GM12878 (cell line): ENCODE data around the gene CDC42BPA. TPM values are rescaled to one million over a fixed set of nuclear protein-coding genes. Genes with fewer than 3 reads are reported as not detected.

ENCODE experiments used
- ATAC-seq: fragments of 200-7000 bp; cut with Tn5 transposase; 3 replicates; pipeline ENCODE4 v1.9.1; 2020; ENCODE audit warnings: mild to moderate bottlenecking, moderate library complexity
- BruUV-seq: library from RNA; stranded (reverse); fragments of 400-500 nt; replicated peaks from 2 replicates; lab custom pipeline; 2021; lab: Mats Ljungman, UMichigan
- CTCF ChIA-PET: fragments of 300-600 bp; sonication (Branson Sonifier 250); formaldehyde crosslinking; extraction: SDS; loops from one replicate; lab custom pipeline; 2021; ENCODE audit warnings: inconsistent platforms; lab: Yijun Ruan, JAX
- POLR2A ChIA-PET: fragments of 350-600 bp; formaldehyde crosslinking; extraction: SDS; loops from one replicate; lab custom pipeline; 2021; ENCODE audit warnings: inconsistent platforms; lab: Charles Lee
- RAD21 ChIA-PET: fragments of 300-600 bp; sonication (Branson Sonifier 250); formaldehyde crosslinking; loops from one replicate; lab custom pipeline; 2023; ENCODE audit warnings: antibody characterized with exemption; ENCODE audit not compliant: unreplicated experiment; lab: Charles Lee
- SMC1A ChIA-PET: fragments of 300-600 bp; sonication (Branson Sonifier 250); formaldehyde crosslinking; loops from one replicate; lab custom pipeline; 2023; ENCODE audit not compliant: unreplicated experiment, uncharacterized antibody; lab: Charles Lee
- DNase-seq: peaks from one replicate; pipeline ENCODE4 v3.0.0-alpha.2; 2011; ENCODE audit warnings: low read depth, low spot score
- FAIRE-seq: peaks from 3 replicates; lab custom pipeline; 2011; peaks lifted over from hg19 to GRCh38; lab: Jason Lieb, UNC
- H2AFZ ChIP-seq: 2 replicates; pipeline ENCODE4 v1.6.0; 2011; ENCODE audit warnings: low read depth, low read length, control low read depth; ENCODE audit not compliant: control insufficient read depth
- H3K27ac ChIP-seq: 2 replicates; pipeline ENCODE4 v1.5.1; 2011; ENCODE audit warnings: control low read depth; ENCODE audit not compliant: control insufficient read depth, insufficient read depth
- H3K27me3 ChIP-seq, 2 experiments: replicated peaks in 1 of 2; 2 replicates each; pipeline versions ENCODE4 v1.6.0 to v1.6.1; 2011; ENCODE audit warnings: low read length in 1 of 2; ENCODE audit not compliant: control insufficient read depth in 2 of 2, insufficient read depth in 2 of 2
- H3K36me3 ChIP-seq, 2 experiments: 2 replicates each; pipeline ENCODE4 v1.5.1; 2011; ENCODE audit warnings: low read length in 1 of 2; ENCODE audit not compliant: control insufficient read depth in 2 of 2, insufficient read depth in 2 of 2
- H3K4me1 ChIP-seq: 2 replicates; pipeline ENCODE4 v1.6.1; 2011; ENCODE audit warnings: mild to moderate bottlenecking, low read length, moderate library complexity, mixed read lengths; ENCODE audit not compliant: control insufficient read depth, insufficient read depth
- H3K4me2 ChIP-seq: 2 replicates; pipeline ENCODE4 v1.6.0; 2011; ENCODE audit warnings: control low read depth; ENCODE audit not compliant: control insufficient read depth, insufficient read depth
- H3K4me3 ChIP-seq: fragments of 200-600 bp; sonication (generic); 2 replicates; pipeline ENCODE4 v1.5.1; 2016
- H3K79me2 ChIP-seq: 2 replicates; pipeline ENCODE4 v1.6.0; 2011; ENCODE audit warnings: low read length; ENCODE audit not compliant: control insufficient read depth, insufficient read depth
- H3K9ac ChIP-seq: 2 replicates; pipeline ENCODE4 v1.8.0; 2011; ENCODE audit warnings: low read length, control low read depth, mixed read lengths; ENCODE audit not compliant: control insufficient read depth, insufficient read depth
- H3K9me3 ChIP-seq: replicated peaks from 3 replicates; pipeline ENCODE4 v1.5.1; 2011; ENCODE audit warnings: mild to moderate bottlenecking, low read length; ENCODE audit not compliant: control insufficient read depth, insufficient read depth
- H4K20me1 ChIP-seq: 2 replicates; pipeline ENCODE4 v1.6.0; 2011; ENCODE audit not compliant: control insufficient read depth, insufficient read depth
- CBX3 ChIP-seq: fragments of 200-600 bp; sonication (generic); IDR thresholded peaks from 2 replicates; pipeline ENCODE4 v1.6.1; 2016; ENCODE audit warnings: low read depth, borderline replicate concordance
- CREM ChIP-seq: IDR thresholded peaks from 2 replicates; pipeline ENCODE4 v1.6.1; 2014; ENCODE audit warnings: antibody characterized with exemption, low read depth
- FOXM1 ChIP-seq: IDR thresholded peaks from 2 replicates; pipeline ENCODE4 v1.6.1; 2012; ENCODE audit warnings: low read depth, mild to moderate bottlenecking, inconsistent platforms, low read length, moderate library complexity
- IKZF2 ChIP-seq, 2 experiments: fragments of 450-650 bp; IDR thresholded peaks; 2 replicates each; pipeline ENCODE4 v1.6.1; 2017; ENCODE audit warnings: mild to moderate bottlenecking in 2 of 2, moderate library complexity in 2 of 2
- PML ChIP-seq: IDR thresholded peaks from 2 replicates; pipeline ENCODE4 v1.6.1; 2012; ENCODE audit warnings: low read length, inconsistent platforms
- POLR2AphosphoS2 ChIP-seq: IDR thresholded peaks from 2 replicates; pipeline ENCODE4 v1.6.1; 2011; ENCODE audit warnings: low read depth, mild to moderate bottlenecking, low read length, improper control_type of control experiment, moderate library complexity
- RB1 ChIP-seq: fragments of 450-650 bp; formaldehyde crosslinking; IDR thresholded peaks from 2 replicates; pipeline ENCODE4 v1.6.1; 2017; ENCODE audit warnings: mild to moderate bottlenecking, borderline replicate concordance
- SMAD5 ChIP-seq: IDR thresholded peaks from 2 replicates; pipeline ENCODE4 v1.6.1; 2016; ENCODE audit warnings: antibody characterized with exemption, low read depth
- SMC3 ChIP-seq: IDR thresholded peaks from 2 replicates; pipeline ENCODE4 v1.6.1; 2011; ENCODE audit warnings: low read length, improper control_type of control experiment, borderline replicate concordance
- SP1 ChIP-seq: IDR thresholded peaks from one replicate; pipeline ENCODE4 v1.6.1; 2011; ENCODE audit warnings: low read depth, low read length
- ZNF384 ChIP-seq: IDR thresholded peaks from 2 replicates; pipeline ENCODE4 v1.6.1; 2012; ENCODE audit warnings: low read depth, mild to moderate bottlenecking, low read length, improper control_type of control experiment, borderline replicate concordance
- WGBS: methylation state at CpG from one replicate; pipeline ENCODE4 v1.1.6; 2016; ENCODE audit warnings: low lambda C conversion rate; ENCODE audit not compliant: insufficient replicate concordance, insufficient coverage; ENCODE audit errors: missing lambda C conversion rate; 5-methylcytosine and 5-hydroxymethylcytosine counted together
- in situ Hi-C: fragments of 300-500 bp; cut with MboI; formaldehyde crosslinking; loops from 9 replicates; pipeline ENCODE4 v1.14.3; 2018; ENCODE audit warnings: mixed read lengths
- intact Hi-C: fragments of 100-400 bp; cut with micrococcal nuclease; formaldehyde crosslinking; loops from one replicate; pipeline ENCODE4 v1.14.2; 2022; ENCODE audit not compliant: unreplicated experiment
- polyA plus RNA-seq, 11 experiments: library from polyadenylated mRNA; depleted of rRNA in 4 of 11; unstranded in 6 of 11; stranded (reverse) in 5 of 11; fragments of >200 nt; fragmentation: Nextera tagmentation in 4 of 11; fragmentation: Illumina TruSeq in 1 of 11; extraction: Ambion mirVana in 4 of 11; extraction: Trizol in 1 of 11; gene quantifications; 1 replicate in 1 of 11; 2 replicates in 10 of 11; pipeline versions ENCODE4 v1.2.1 to v1.2.3, GENCODE V29; 2011 to 2016; ENCODE audit warnings: inconsistent platforms in 2 of 11, missing spikeins in 2 of 11, low read depth in 1 of 11
- total RNA-seq, 4 experiments: library from RNA; depleted of rRNA in 3 of 4; stranded (reverse); fragments of >200 nt in 3 of 4; fragmentation: Illumina TruSeq in 1 of 4; extraction: Trizol in 1 of 4; gene quantifications; 2 replicates each; pipeline versions ENCODE4 v1.2.1 to v1.2.3, GENCODE V29; 2013 to 2021
- TF ChIP-seq, protein P1 (sequence below): IDR thresholded peaks from 2 replicates; pipeline ENCODE4 v1.6.1; 2012; ENCODE audit warnings: mild to moderate bottlenecking, low read depth, low read length
- TF ChIP-seq, protein P2 (sequence below): fragments of 450-650 bp; IDR thresholded peaks from 2 replicates; pipeline ENCODE4 v1.6.1; 2017; ENCODE audit warnings: mild to moderate bottlenecking

The CDC42BPA gene
- total and polyA plus RNA-seq, 10 of the 15 experiments (the other 5 are each of a cell fraction or from before 2014, with no cell fraction given) = 0.02 to 0.52 (median 0.10) TPM

DNA sequence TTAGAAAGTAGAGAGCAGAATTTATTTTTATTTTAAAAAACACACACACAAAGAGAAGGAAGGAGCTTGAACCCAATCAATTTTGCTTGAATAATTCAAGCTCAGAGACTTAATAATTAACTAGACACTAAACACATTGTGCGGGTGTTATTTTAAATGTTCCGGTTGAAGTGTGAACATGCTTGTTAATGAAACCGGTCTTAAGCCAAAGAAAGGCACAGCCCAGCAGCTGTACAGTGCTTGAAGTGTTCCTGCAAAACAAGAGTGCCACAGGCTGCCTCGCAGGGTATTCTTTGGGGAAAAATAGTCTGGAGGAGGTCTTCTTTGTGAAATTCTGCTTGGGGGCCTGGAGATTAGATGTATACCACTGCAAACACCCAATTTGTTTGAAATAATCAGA, 2.2 kb upstream of the CDC42BPA start:
- intact Hi-C loops = no loop called here
- Histone ChIP-seq H3K4me2 (no peak overlapping the region), H2AFZ (no peak overlapping the region), H4K20me1 (no peaks in the 10 kb centered on the region), H3K79me2 (no peaks in the 10 kb centered on the region), H3K9me3 (no peaks in the 10 kb centered on the region), H3K9ac (no peak overlapping the region), H3K27ac (no peak overlapping the region), H3K4me3 (no peak overlapping the region), H3K36me3 (no peaks in the 10 kb centered on the region), H3K27me3 (peaks cover 2 to 15% of the 10 kb centered on the region in 2 experiments; a peak in 3 of 4 replicates), H3K4me1 (no peaks in the 10 kb centered on the region)
- WGBS = 76% methylated on average over 4 of the region's 4 CpGs
- in situ Hi-C loops = no loop called here
- ChIA-PET RAD21 (no interaction called here), CTCF (no interaction called here), SMC1A (no interaction called here), POLR2A (no interaction called here)
- DNase-seq = no peak
- ATAC-seq = no peak
- TF ChIP-seq SP1 (no peak), CREM (no peak), IKZF2 (IDR thresholded peaks at IDR 0.05) (no peak), ZNF384 (no peak), CBX3 (no peak), FOXM1 (no peak), RB1 (no peak), PML (no peak), SMAD5 (no peak), SMC3 (no peak), POLR2AphosphoS2 (no peak)
- TF ChIP-seq, protein P1, sequence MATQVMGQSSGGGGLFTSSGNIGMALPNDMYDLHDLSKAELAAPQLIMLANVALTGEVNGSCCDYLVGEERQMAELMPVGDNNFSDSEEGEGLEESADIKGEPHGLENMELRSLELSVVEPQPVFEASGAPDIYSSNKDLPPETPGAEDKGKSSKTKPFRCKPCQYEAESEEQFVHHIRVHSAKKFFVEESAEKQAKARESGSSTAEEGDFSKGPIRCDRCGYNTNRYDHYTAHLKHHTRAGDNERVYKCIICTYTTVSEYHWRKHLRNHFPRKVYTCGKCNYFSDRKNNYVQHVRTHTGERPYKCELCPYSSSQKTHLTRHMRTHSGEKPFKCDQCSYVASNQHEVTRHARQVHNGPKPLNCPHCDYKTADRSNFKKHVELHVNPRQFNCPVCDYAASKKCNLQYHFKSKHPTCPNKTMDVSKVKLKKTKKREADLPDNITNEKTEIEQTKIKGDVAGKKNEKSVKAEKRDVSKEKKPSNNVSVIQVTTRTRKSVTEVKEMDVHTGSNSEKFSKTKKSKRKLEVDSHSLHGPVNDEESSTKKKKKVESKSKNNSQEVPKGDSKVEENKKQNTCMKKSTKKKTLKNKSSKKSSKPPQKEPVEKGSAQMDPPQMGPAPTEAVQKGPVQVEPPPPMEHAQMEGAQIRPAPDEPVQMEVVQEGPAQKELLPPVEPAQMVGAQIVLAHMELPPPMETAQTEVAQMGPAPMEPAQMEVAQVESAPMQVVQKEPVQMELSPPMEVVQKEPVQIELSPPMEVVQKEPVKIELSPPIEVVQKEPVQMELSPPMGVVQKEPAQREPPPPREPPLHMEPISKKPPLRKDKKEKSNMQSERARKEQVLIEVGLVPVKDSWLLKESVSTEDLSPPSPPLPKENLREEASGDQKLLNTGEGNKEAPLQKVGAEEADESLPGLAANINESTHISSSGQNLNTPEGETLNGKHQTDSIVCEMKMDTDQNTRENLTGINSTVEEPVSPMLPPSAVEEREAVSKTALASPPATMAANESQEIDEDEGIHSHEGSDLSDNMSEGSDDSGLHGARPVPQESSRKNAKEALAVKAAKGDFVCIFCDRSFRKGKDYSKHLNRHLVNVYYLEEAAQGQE = no peak
- TF ChIP-seq, protein P2, sequence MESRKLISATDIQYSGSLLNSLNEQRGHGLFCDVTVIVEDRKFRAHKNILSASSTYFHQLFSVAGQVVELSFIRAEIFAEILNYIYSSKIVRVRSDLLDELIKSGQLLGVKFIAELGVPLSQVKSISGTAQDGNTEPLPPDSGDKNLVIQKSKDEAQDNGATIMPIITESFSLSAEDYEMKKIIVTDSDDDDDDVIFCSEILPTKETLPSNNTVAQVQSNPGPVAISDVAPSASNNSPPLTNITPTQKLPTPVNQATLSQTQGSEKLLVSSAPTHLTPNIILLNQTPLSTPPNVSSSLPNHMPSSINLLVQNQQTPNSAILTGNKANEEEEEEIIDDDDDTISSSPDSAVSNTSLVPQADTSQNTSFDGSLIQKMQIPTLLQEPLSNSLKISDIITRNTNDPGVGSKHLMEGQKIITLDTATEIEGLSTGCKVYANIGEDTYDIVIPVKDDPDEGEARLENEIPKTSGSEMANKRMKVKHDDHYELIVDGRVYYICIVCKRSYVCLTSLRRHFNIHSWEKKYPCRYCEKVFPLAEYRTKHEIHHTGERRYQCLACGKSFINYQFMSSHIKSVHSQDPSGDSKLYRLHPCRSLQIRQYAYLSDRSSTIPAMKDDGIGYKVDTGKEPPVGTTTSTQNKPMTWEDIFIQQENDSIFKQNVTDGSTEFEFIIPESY = no peak
- no peak for FAIRE-seq
- BruUV-seq = no TSS peak
